IPS-NIHi7 (cell line): ENCODE measurements around the gene ZBTB1.
"Not testable (repeated sequence)": the region's sequence is repeated elsewhere in the genome, so short reads cannot be mapped to it uniquely, and the experiment has no call there.

Source experiments
- DNase-seq: peaks from one replicate; pipeline ENCODE4 v3.0.0; 2012; ENCODE audit warnings: mixed read lengths; ENCODE audit errors: extremely low spot score

The ZBTB1 gene

DNA sequence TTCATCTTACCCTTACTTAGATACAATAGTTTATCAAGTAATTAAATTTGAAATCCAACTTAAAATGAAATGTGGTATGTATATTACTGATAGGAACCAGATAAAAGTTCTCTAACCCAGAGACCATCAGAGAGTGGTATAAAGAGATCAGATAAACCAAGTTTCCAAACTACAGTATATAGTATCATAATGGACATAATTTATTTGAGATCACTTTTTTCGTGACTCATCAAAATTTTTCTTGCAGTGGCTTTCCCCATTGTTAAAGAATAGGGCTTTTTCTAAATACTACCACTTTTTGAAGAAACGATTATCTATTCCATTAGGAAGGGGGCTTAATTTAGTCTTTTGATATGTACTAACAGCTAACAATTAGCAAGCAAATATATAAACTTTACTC is 20.8 kb downstream of the ZBTB1 start:
- no peak for DNase-seq

GRCh38 chr14:64531567-64531966 is 27.0 kb downstream of the ZBTB1 start:
- DNase-seq: no peak

DNA sequence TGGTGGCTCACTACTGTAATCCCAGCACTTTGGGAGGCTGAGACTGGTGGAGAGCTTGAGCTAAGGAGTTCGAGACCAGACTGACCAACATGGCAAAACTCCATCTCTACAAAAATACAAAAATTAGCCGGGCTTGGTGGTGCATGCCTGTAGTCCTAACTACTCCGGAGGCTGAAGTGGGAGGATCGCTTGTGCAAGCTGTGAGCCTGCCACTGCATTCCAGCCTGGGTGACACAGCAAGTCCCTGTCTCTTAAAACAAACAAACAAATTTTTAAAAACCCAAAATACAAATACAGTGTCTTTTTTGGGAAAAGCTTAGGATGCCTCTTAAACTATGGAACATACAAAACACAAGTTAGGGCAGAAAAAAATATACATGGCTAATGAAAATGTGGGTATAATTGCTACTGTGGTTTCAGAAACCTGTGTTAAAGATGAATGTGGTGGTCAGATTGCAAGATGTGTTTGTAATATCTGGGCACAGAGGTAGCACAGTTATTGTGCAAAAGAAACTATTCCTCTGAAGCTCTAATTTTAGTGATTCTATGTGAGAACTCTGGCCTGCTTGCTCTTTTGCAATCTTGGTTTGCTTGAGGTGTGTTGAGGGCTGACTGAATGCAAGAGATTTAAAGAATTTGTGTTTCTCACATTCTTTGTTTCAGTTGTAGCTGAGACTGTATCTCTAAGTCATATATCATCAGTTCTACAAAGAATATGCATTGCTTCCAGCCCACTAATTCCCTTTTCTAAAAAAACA is 32.1 kb downstream of the ZBTB1 start:
- DNase-seq: no peak

- peak; percentile 96 for DNase-seq
These were observed 35.9 kb downstream of the ZBTB1 start, which contains the start of gene HSPA2 for GRCh38 chr14:64540208-64541202. TSS of gene HSPA2 (plus strand) at chr14:64540741. CDS start at chr14:64540850, 109 bp downstream.

- DNase-seq: no peak
These were observed 36.8 kb downstream of the ZBTB1 start for GRCh38 chr14:64541261-64541971.

- no peak for DNase-seq
These were observed 37.6 kb downstream of the ZBTB1 start for GRCh38 chr14:64541972-64542835.

- DNase-seq: no peak
These were observed 38.2 kb downstream of the ZBTB1 start for GRCh38 chr14:64542836-64543201.

DNA sequence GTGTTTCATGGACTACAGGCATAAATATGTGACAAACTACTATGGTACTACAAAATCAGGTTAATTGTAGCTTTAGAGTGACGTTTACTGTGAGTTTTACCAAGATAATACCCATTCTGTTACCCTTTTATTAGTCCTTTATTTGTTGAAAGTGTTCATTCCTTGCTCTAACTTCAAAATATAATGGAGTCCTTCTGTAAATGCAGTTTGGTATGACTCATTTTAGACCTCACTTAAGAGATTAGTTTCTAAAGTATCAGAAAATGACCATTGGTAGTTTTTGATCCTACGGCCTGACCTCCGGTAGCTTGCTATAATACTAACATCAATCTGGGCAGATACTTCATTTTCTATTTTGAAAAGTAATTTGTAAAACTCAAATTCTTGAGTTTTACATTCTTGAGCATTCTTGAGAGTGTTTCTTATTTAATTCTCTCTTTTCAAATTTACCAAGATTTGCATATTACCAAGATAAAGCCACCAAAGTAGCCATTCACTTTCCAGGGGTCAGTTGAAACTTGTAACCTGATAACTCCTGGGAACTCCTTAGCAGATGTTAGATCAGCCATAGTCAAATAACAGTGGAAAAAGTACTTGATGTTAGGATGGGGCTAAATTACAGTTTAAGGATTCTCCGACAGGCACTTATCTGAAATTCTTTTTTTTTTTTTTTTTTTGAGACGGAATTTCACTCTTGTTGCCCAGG is 40.2 kb downstream of the ZBTB1 start:
- no peak for DNase-seq

DNA sequence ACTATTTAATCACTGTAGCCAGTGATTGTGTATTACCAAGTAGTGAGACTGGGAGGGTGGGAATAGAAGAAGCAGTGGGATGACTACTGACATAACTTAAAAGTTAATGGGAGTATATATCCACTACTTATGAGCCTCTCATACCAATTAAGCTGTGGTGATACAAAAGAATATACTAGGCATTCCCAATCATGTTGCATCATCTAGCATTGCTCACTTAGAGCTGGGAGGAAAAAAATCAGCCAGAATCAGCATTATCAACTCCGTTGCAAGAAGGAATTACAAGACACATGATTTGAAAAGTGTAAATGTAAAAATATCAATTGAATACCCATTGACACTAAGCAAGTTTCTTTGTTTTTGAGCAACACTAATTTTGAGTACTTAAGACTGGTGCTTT is 44.4 kb downstream of the ZBTB1 start:
- DNase-seq: no peak

DNA sequence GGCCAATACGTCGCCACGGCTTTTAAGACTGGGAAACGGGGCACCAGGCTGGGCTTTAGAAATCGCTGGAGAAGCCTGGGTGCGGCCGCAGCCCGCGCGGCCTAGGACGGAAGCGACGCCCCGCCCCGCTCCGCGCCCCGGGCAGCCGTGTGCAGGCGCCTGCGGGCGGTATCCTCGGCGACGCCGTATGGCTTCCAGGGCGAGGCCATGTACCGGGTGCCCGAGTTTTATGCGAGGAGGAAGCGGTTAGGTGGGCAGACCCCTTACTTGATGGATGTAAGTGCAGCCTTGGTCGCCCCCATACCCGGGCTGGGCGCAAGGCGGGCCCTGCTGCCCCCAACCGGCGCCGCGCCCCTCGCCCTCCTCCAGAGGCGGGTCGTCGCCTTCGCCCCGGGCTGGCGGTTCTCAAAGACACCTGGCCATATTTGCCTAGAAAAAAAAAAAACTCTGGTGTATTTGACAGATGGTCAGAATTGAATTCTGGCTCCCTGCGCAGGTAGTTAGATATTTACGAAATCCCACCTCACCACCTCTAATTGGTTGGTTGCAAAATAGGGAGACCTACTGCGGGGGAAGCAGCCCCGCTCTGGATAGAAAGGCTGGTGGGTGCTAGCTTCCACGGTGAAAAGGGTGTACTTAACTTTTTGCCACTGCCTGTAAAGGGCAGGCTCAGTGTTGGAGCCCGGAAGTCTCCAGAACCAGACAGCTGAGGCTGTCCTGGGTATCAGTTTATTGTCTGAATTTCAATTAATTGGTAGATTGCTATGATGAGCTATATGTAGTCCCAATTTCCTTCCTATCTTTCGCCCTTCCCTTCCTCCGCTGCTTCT is 45.4 kb downstream of the ZBTB1 start, which contains the start of gene PPP1R36:
Gene PPP1R36 (plus strand): TSS at position 171 of the 830 bp plus-strand sequence. CDS start 37 bp downstream, at position 208.
- peak; percentile 68 for DNase-seq

GRCh38 chr14:64550621-64551333 is 46.2 kb downstream of the ZBTB1 start:
- no peak for DNase-seq

DNA sequence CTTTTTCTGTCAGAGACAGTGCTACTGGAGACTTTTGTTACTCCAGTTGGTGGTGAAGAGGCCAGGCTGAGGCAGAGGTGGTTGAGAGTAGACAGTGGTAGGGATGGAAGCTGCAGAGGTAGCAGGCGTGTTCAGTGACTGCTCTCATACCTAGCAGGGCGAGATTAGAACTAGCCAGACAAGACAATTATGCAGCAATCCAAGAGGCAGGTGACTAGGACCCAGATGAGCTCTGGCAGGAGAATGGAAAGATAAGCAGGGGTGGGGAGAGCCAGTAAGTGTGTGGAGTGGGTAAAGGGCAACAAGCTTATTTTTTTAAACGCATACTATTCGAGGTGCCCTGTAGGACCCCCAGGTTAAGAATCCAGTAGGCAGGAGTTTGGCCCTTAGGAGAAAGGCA is 50.0 kb downstream of the ZBTB1 start:
- DNase-seq: no peak

GRCh38 chr14:64556526-64556925 is 52.0 kb downstream of the ZBTB1 start:
- no peak for DNase-seq

DNA sequence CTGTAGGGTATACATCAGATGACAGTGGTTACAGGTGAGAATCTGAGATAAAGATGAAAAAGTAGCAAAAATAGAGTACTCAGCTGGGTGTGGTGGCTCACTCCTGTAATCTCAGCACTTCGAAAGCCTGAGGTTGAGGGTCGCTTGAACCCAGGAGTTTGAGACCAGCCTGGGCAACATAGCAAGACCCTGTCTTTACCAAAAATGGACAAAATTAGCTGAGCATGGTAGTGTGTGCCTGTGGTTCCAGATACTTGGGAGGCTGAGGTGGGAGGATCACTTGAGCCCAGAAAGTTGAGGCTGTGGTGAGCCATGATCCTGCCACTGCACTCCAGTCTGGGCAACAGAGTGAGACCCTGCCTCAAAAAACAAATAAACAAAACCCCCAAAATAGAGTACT is 53.6 kb downstream of the ZBTB1 start:
- DNase-seq: not testable (repeated sequence)

DNA sequence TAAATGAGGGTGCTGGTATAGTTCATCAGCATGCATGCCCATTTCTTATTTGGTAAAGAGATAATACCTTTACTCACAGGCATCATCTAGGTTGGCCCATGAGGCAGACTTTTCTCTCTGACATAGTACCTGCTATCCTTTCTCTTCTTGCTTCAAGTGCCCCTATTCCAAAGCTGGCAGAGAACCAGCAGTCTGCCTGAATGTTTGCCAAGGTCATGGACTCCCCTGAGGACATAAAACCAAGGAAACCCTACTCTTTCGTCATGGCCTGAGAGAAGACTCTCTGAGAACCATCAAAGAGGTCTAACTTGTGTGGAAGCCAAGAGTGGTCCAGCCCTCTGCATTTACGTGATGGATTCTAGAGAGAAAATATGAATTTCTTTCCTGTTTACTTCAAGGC is 57.1 kb downstream of the ZBTB1 start:
- no peak for DNase-seq

DNA sequence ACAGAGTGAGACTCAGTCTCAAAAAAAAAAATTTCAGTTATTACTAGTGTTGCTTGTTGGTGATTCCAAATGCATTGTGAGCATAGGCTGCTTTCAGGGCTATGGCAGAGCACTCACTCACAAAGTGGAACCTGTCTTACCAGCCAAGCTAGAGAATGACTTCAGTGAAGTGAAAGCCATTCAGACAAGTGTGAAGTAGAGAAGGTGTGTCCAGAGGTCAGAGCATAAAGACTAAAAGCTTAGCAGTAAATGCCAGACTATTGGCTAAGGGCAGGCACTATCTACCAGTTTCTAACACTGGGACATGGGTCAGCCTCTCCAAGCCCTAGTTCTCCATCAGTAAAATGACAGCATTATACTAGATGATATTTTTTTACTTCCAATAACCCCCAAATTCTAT is 57.9 kb downstream of the ZBTB1 start:
- no peak for DNase-seq

GRCh38 chr14:64563696-64564095 is 59.1 kb downstream of the ZBTB1 start:
- no peak for DNase-seq

DNA sequence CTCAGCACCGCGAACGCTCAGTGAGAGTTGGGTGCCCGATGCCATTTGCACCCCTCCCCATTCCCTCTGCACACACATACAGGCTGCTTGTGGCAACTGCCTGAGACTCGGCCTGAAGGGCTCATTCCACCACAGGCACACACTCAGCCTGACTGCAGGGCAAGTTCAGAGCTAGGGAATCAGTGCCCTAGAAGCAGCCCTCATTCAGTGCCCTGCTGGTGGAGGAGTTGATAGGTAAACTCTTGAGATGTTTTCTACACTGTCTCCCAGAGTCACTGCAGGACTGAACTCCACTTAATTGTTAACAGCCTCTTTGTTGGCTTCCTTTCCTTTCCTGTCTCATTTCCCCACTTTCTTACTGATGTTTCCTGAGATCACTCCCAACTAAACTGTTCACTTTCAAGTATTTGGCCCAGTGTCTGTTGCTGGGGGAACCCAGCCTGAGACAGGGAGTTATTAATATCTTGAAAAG is 62.1 kb downstream of the ZBTB1 start:
- DNase-seq: no peak
